SK-N-SH treated with all-trans-retinoic acid at 6 μM for 48 hours (cell line): Measurements from ENCODE around the gene FAM184A.

ENCODE experiments used
- ARNTL ChIP-seq: fragments of 450-650 bp; formaldehyde crosslinking; IDR thresholded peaks from 2 replicates; pipeline ENCODE4 v1.5.0; 2020; ENCODE audit warnings: low read depth, mild to moderate bottlenecking, moderate library complexity, borderline replicate concordance
- BACH2 ChIP-seq: fragments of 250-450 bp; sonication (Bioruptor Pico); IDR thresholded peaks from 2 replicates; pipeline ENCODE4 v1.9.0; 2021; ENCODE audit warnings: mild to moderate bottlenecking, borderline replicate concordance
- CSDC2 ChIP-seq: fragments of 250-450 bp; sonication (Bioruptor Pico); IDR thresholded peaks from 2 replicates; pipeline ENCODE4 v1.5.0; 2020; ENCODE audit warnings: mild to moderate bottlenecking, moderate library complexity
- PATZ1 ChIP-seq: fragments of 250-450 bp; sonication (Bioruptor Pico); IDR thresholded peaks from 2 replicates; pipeline ENCODE4 v1.8.0; 2020; ENCODE audit warnings: mild to moderate bottlenecking, moderate library complexity, borderline replicate concordance
- POU6F1 ChIP-seq: fragments of 250-450 bp; sonication (Bioruptor Pico); IDR thresholded peaks from 2 replicates; pipeline ENCODE4 v1.8.0; 2021; ENCODE audit warnings: low read depth, mild to moderate bottlenecking, moderate library complexity, borderline replicate concordance
- PPARA ChIP-seq: fragments of 250-450 bp; sonication (Bioruptor Pico); IDR thresholded peaks from 2 replicates; pipeline ENCODE4 v1.5.0; 2020; ENCODE audit warnings: mild to moderate bottlenecking, borderline replicate concordance
- TOX ChIP-seq: fragments of 250-450 bp; sonication (Bioruptor Pico); IDR thresholded peaks from 2 replicates; pipeline ENCODE4 v1.8.0; 2021; ENCODE audit warnings: mild to moderate bottlenecking, moderate library complexity, borderline replicate concordance
- TSHZ2 ChIP-seq: fragments of 250-450 bp; sonication (Bioruptor Pico); IDR thresholded peaks from 2 replicates; pipeline ENCODE4 v1.5.0; 2020; ENCODE audit warnings: mild to moderate bottlenecking, moderate library complexity
- ZFP3 ChIP-seq: fragments of 250-450 bp; sonication (Bioruptor Pico); IDR thresholded peaks from 2 replicates; pipeline ENCODE4 v1.5.0; 2020; ENCODE audit warnings: mild to moderate bottlenecking, moderate library complexity

GRCh38 chr6:118974790-118975189 lies 103.7 kb downstream of the FAM184A start:
- TF ChIP-seq PATZ1: no peak
- TF ChIP-seq ARNTL (CRISPR knock-in tag): no peak
- TF ChIP-seq PPARA: no peak
- no peak for TF ChIP-seq POU6F1 (CRISPR knock-in tag)
- no peak for TF ChIP-seq CSDC2 (CRISPR knock-in tag)
- TF ChIP-seq TOX: no peak
- TF ChIP-seq TSHZ2: no peak
- no peak for TF ChIP-seq ZFP3 (CRISPR knock-in tag)
- TF ChIP-seq BACH2 (CRISPR knock-in tag): no peak
